ENCODE results near the gene ABHD2.
"Not testable (repeated sequence)": the region's sequence is repeated elsewhere in the genome, so short reads cannot be mapped to it uniquely, and the experiment has no call there.

Gene ABHD2

DNA sequence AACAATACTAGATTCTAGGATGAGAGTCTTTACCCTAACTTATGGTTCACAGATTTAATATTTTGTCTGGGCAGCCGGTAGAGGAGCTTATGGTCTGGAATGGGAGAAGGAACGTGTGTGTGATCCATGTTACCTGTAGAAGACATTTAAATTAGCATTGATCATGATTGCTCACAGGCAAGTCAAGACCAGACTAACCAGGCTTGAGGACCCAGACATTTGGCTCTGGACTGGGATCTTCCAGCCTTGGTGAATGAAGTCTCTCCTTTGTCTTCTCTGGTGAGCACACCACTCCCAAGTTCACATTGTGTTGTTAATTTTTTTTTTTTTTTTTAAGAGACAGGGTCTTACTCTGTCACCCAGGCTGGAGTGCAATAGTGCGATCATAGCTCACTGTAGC, 11.7 kb downstream of the ABHD2 start:
- DNase-seq (ENCODE audit: low read depth) = no peak

DNA sequence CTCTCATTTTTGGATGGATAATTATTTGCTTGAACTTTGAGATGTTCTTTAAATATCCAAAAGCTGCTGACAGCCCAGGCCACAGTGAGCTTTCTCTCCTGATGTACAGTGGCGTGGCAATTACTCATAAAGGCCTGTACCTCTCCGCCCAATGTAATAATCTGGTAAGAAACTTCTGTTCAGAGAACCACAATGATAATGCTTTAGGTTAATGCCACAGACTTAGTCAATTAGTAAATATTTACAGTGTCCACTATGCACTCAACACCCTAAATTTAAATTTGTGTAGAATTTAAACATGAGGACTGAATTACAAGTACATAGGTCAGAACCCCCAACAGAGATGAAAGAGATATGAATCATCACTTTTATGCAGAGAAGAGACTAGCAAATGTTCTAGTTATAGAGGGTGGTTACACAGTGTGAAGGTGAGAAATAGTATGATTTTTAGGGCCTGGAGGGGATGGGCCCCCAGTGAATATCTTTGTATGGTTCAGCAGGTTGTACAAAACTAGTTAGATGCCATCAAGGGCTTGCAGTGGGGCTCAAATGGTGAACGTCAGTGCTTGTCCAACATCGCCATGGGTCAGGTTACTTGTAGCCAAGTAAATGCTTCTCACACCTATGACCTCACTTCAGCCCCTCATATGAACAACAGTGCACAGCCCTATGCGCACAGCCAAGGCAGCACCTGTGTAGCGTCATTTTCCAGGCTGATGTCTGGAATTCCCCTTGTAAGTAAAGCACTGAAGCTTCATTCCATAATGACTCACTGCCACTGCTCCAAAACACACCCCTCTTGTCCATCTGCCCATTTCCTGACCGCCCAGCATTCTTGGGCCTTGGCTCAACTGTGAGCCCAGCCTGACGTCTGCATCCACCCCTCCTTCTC, 13.3 kb downstream of the ABHD2 start:
- DNase-seq (ENCODE audit: low read depth) = no peak

DNA sequence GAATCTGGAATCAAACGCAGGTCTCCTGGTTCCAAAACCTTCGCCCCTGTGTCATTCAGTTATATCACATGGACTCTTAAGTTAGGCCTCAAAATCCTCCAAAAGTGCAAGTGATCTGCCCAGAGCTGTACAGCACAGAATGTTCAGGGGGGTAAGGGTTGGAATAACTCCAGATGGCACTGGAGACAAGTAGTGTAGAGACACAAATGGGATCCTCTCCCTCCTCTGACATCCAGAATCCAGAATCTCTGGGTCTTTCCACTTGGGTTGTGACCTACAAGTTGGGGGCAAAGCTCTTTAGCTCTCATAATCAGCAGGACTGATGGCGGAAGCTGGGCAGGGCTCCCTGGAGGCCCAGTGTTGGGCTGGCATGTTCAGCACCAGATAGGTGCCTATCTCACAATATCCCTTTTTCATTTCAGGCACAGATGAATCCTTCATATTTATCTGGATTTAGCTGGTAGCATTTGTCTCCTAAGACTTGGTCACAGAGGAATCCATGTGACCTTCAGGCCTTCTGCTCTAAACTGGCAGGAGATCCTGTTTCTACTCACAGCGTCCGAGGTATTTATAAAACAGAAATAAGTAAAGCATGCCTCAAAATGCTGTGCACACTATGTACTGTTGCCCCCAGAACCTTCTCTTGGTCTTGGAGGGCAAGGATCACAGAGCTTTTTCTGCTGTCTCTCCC, 15.4 kb downstream of the ABHD2 start:
- DNase-seq (ENCODE audit: low read depth) = no peak

DNA sequence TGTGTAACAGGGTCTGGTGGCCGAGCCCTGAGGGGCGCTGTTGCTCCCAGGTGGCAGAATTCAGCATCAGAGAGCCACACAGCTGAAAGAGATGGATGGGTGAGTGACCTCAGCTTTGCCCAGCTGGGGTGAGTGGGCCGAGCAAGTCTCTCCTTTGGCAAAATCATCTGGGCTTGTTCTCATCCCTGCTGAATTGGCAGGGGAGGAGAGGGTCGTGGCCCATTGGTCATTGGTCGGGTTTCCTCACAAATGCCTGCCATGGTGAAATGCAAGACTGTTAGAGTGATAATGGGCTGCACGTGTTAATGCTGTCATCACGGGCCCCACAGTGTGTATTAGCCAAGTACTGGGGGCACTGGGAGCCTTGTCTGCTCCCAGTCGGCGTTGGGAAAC, 15.9 kb downstream of the ABHD2 start:
- DNase-seq (ENCODE audit: low read depth) = no peak

DNA sequence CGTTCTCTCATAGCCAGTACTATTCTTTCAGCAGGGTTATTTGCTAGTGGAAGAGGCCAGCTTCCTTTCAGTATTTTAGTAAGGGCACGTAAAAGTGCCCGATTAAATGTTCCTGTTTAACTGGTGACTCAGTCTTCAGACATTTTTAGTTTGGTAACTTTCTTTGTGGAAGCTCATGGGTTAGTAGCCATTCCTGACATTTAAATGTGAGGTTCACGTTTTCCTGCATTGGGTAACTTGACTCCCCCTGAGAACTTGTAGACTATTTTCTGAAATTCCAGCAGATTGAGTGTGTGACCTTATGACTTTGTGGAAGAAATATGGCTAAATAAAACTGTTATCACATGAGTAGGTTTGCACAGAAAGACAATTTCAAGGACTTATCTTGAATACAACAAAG, 16.9 kb downstream of the ABHD2 start:
- DNase-seq (ENCODE audit: low read depth) = no peak

DNA sequence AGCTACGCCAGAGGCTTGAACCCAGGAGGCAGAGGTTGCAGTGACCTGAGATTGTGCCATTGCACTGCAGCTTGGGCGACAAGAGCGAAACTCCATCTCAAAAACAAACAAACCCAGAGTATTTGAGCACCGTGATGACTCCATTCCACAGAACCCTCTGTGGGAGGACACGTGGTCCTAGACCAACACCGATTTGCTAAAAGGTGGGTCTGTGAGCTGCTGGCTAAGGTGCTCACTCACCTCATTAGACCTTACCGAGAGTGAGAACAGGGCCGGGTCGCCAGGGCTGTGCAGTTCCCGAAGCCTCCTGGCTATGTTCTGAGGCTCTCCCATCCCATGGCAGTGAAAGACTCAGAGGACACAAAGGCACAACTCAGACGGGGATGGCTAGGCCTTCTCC, 17.9 kb downstream of the ABHD2 start:
- no peak for DNase-seq (ENCODE audit: low read depth)

DNA sequence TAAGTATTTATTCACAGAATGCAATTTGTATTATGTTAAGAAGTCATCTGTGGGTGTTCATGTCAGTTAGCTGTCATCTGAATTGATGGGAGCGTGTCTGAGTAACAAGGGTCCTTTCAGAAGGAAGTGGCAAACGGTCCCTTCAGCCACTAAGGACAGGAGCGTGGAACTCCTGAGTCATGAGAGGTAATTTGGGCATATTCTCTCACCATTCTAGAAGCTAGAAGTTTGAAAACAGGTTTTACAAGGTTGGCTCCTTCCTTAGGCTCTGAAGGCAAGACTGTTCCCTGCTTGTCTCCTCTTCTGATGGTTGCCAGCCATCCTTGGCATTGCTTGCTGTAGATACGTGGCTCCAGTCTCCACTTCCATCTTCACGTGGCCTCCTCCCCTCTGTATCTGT, 19.7 kb downstream of the ABHD2 start:
- DNase-seq (ENCODE audit: low read depth) = no peak

DNA sequence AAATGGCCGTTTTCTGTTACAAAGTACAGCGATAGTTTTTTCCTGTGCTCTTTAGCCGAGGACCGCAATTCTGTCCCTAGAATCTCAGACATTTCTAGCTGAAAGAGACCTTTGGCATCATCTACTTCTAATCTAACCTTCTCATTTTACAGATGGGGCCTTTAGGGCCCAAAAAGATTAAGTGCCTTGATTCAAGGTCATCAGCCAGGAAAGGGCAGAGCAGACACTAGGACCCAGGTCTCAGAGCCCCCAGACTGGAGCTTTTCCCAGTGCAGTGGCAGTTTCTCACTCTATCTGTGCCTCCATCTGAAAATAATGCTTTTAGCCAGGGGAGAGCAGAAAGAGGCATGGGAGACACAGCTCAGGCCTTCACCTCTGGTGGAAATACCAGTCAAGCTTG, 20.6 kb downstream of the ABHD2 start:
- no peak for DNase-seq (ENCODE audit: low read depth)

DNA sequence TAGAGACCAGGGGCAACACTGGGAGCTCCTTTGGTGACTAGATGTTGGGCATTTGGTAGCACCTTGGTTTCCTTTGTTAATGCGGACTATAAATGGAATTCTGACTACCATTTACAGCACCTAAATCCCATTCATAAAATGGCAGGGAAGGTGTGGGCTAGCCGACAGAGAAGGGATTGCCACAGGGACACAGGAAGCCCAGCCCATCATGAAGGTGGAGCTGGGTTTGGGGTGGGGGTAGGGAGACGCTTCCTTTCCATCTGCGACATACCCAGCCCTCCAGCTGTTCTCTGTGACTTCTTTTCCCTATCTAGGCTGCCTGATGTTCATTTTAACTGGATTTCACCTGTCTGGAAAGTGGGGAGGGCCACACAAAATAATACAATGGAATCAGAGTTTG, 21.0 kb downstream of the ABHD2 start:
- DNase-seq (ENCODE audit: low read depth) = no peak

DNA sequence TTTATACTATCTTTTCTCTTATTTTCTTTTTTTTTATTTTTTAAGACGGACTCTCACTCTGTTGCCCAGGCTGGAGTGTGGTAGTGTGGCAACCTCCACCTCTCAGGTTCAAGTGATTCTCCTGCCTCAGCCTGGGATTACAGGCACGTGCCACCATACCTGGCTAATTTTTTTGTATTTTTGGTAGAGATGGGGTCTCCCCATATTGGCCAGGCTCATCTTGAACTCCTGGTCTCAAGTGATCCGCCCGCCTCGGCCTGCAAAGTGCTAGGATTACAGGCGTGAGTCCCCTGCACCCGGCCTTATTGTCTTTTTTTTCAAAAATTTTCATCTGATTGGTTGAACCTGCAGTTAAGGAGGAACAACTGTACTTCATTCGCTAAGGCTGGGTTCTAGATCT, 21.8 kb downstream of the ABHD2 start:
- DNase-seq (ENCODE audit: low read depth) = no peak

DNA sequence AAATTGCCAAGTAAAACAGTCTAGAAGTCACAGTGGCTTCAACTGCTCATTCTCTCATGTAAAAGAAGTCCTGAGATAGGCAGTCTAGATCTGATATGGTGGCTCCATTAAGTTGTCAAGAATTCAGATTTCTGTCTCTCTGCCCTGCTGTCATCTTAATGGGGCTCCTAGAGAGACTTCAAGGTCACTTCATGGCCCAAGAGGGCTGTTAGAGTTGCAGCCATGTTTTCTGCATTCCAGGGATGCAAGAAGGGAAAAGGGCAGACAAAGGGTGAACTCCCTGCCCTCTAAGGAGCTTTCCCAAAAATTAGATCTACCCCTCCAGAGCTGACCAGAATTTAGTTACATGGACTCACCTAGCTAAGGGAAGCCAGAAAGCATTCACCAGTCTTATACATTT, 23.1 kb downstream of the ABHD2 start:
- no peak for DNase-seq (ENCODE audit: low read depth)

DNA sequence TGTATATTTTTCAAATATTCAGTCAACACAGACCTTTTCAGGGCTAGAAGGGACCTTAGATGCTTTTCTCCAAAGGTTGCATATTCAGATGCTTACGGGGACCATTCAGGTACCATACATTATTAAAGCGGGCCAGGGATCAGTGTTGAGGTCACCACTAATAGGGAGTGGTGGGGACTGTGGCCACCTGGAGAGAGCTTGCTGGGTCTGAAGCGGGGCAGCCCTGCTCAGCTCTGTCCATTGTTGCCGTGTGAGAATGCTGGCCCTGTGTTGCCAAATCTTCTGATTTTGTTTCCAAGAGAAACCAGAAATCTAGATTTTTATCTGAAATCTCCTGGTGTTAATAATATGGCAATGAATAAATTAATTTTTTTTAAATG, 23.7 kb downstream of the ABHD2 start:
- no peak for DNase-seq (ENCODE audit: low read depth)

DNA sequence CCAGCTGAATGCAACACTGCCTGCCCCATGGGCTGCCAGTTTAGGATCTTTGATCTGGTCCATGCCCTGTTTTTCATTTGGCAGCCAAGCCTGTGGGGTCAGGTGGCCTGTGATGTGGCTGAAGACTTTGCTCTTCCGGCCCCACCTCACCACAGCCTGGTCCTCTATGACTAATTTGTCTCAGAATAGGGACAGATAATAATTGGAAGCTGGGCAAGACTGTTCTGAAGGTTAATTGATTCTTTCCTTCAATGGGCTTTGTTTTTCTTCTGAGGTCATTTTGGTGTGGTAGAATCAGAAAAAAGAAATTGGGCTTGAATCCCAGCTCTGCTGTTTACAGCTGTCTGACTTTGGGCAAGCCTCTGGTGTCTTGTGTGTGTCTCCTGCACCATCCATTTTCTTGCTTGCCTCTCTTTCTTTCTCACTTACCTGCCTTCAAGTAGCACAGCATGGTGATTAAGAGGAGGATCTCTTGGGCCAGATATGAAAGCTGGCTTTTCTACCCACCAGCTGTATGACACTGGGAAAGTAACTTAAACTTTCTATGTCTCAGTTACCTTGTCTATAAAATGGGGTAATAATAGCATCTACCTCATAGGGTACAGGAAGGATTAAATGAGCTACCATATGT, 24.2 kb downstream of the ABHD2 start:
- DNase-seq (ENCODE audit: low read depth) = no peak

DNA sequence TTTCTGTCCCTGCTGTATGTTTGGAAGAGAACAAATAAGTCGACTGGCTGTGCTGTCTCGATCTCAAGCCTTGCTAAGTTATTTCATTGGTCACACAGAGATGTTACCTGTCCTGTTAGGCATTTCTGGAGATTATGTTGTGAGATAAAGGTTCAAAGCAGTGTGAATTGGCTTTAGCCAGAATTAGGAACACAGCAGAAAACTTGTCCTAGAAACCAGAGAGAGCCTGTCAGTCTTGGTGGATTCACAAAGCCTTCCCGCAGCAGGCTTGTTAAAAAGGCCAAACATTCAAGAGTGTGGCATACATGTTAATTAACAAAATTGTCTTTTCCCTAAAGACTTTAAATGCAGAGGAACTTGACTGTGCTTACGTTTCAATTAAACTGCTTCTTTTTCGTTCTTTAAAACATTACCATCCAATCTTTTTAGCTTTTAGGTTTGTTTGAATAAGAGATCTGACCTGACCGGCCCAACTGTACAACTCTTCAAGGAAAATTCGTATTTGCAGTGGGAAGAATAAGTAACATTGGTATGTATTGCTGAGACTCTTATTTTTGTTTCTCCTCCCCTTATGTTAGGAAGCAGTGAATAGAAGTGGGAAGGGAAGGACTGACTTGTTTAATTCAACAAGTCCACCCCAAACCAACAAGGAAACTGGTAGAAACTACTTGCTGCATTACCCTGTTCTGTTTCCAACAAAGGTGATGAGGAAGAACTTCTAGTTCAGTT, 25.2 kb downstream of the ABHD2 start:
- no peak for DNase-seq (ENCODE audit: low read depth)

DNA sequence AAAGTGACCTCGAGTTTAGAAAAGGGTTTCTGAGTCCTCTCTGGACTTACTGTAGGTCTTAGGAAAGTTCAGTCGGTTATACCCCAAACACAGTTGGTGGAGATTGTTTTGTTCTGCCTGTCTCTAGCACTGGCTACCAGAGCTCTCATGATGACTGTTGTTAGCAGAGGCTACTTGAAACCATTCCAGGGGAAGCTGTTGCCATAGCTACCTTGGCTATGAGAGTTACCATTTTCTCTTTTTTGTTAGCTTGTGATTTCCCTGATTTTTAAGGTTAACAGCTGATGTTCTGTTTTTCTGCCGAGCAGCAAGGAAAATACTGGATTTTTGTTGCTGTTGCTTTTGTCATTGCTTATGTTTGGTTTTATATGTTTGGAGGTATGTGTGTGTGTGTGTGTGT, 26.7 kb downstream of the ABHD2 start:
- DNase-seq (ENCODE audit: low read depth) = no peak

DNA sequence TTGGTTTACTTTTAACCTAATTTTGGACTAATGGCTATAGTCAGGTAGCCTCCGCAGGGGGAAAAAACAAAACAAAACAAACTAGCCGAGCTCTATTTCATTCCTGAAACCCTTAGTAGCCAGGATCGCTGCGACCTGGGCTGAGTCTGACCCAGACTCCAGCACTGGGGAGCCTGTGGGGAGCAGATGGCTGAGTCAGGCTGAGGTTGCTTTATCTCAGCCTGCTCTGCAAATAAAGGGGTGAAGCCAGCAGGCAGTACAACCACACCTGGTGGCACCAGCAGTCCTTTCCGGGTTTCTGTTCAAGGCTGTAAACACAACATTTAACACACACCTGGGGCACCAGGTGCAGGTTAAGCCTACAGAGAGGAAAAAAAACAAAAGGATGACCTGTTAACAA, 27.3 kb downstream of the ABHD2 start:
- DNase-seq (ENCODE audit: low read depth) = no peak

DNA sequence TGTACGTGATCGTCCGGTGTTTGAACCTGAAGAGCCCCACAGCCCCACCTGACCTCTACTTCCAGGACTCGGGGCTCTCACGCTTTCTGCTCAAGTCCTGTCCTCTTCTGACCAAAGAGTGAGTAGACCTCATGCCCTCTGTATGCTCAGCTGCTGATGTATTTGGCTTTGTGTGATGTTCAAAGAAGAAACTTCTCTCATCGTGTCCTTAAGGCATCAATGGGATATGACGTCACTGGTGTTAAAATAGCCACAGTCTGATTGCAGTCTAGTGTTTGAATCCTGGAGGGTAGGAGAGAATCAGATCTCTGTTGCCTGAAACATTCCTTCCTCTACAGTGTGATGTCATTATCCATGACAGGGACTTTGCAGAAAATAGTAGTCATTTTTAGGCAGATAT, 28.1 kb downstream of the ABHD2 start:
- DNase-seq (ENCODE audit: low read depth) = no peak

DNA sequence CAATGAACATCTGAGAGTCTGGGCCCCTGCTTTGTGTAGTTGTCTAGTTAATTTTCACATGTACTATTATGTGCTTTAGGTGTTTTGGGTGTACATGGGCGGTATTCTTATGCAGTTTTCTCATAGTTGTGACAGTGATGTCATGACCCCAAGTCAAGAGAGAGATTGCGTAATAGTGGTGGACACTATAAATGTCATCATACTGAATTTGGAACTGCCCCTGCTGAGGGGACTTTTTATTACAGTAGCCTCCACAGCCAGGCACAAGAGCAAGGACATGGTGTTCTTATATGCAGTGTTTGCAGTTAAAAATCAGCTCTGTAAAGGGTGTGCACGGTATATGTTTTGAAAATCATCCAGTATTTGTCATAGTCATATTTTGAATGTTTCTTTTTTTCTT, 29.5 kb downstream of the ABHD2 start:
- DNase-seq (ENCODE audit: low read depth) = no peak

DNA sequence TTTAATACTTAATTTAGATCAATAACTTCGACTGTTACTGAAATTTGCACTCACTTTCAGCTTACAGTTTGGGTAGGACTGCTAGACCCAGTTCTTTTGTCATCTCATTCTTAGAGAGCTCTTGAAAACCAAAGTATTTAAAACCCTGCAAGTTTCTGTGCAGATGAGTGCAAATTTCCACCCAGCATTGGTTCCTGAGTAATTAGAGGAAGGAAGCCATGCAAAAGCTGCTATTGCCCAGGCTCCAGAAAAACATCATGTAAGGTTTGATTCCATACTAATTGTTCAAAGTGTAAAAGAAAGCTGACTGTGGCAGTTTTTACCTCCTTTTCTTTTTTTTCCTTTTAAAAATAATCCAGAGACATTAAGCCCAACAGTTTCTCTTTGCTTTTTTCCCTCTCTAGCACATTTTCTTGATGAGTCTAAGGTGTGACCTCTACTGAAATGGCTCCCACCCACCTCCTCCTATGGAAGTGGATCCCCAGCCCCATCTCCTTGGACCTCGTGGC, 30.3 kb downstream of the ABHD2 start:
- no peak for DNase-seq (ENCODE audit: low read depth)

DNA sequence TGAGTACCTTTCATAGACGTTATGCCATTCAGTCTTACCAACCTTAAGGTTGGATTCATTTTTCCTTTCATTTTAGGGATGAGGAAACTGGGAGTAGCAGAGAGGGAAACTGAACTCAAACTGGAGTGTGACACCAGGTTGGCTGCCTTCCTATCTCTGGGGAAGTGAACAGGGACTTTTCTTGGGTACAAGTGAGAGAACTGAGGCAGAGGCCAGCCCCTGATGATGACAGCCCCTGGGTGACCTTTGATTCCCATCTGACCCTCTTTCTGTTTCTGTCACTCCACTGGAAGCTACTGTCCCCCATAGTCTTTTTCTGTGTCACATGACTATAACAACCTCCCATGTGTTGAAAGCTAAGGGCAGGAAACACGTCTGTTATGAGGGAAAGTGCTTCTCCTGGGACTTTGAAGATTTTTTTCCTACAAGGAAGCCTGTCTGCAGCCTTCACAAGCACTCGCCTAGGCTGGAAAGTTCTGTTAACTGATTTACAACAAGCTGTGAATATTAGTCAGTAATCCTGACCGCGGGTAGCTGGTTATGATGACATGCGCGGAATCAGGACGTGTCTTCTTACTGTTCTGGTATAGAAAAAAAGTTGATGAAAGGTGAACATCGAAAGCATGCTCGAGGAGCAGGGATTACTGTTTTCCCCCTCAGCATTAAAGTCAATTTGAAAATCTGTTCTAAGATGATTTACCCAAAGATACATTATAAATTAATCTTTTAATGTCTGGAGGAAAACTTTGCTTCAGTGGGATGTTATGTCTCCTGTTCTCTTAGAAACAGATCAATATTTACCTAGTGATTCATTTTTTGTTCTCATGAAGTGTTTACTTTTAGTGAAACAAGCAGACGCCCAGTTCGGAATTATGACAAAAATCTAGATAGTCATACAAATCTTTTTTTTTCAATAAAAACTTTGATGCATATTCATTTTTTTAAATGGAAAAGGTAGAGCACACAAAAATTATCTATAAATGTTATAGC, 31.5 kb downstream of the ABHD2 start:
- no peak for DNase-seq (ENCODE audit: low read depth)

DNA sequence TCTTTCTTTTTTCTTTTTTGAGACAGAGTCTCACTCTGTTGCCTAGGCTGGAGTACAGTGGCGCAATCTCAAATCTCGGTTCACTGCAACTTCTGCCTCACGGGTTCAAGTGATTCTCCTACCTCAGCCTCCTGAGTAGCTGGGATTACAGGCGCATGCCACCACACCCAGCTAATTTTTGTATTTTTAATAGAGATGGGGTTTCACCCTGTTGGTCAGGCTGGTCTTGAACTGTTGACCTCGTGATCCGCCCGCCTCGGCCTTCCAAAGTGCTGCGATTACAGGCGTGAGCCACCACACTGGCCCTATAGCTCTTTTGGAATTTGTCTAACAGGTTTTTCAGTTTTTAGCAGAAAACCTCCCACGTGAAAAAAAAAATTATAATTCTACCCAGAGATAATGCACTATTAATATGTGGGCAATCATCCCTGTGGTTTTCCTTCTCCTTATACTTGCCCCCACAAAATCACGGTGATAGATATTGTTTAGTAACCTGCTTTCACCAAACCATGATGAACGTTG, 32.3 kb downstream of the ABHD2 start:
- DNase-seq (ENCODE audit: low read depth) = not testable (repeated sequence)

All from stimulated activated CD8-positive, alpha-beta memory T cell treated with anti-CD3 and anti-CD28 coated beads, Interleukin-12 subunit alpha, Interleukin-12 subunit beta, amount 100 ng/mL, for 1 hour (primary cell).